Measurements from ENCODE around the gene ETV1.

- TF ChIP-seq, protein P1, sequence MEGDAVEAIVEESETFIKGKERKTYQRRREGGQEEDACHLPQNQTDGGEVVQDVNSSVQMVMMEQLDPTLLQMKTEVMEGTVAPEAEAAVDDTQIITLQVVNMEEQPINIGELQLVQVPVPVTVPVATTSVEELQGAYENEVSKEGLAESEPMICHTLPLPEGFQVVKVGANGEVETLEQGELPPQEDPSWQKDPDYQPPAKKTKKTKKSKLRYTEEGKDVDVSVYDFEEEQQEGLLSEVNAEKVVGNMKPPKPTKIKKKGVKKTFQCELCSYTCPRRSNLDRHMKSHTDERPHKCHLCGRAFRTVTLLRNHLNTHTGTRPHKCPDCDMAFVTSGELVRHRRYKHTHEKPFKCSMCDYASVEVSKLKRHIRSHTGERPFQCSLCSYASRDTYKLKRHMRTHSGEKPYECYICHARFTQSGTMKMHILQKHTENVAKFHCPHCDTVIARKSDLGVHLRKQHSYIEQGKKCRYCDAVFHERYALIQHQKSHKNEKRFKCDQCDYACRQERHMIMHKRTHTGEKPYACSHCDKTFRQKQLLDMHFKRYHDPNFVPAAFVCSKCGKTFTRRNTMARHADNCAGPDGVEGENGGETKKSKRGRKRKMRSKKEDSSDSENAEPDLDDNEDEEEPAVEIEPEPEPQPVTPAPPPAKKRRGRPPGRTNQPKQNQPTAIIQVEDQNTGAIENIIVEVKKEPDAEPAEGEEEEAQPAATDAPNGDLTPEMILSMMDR (IDR thresholded peaks at IDR 0.05), result no peak
- TF ChIP-seq EP300 (IDR thresholded peaks at IDR 0.05; ENCODE audit: low read depth) (no peak), POLR2A (IDR thresholded peaks at IDR 0.05) (no peak), POLR2AphosphoS5 (IDR thresholded peaks at IDR 0.05) (no peak)
Observed at GRCh38 chr7:13949939-13950338, 39.5 kb downstream of the ETV1 start.
